Measurements from ENCODE around the gene POU2AF1.
"Not testable (repeated sequence)": the region's sequence is repeated elsewhere in the genome, so short reads cannot be mapped to it uniquely, and the experiment has no call there.

DNA sequence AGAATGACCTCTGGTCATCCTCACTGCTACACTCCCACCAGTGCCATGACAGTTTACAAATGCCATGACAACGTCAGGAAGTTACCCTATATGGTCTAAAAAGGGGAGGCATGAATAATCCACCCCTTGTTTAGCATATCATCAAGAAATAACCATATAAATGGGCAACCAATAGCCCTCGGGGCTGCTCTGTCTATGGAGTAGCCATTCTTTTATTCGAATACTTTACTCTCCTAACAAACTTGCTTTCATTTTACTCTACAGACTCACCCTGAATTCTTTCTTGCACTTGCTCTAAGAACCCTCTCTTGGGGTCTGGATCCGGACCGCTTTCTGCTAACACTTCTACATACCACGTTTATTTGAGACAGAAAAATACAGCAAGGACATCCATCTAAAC lies 58.9 kb downstream of the POU2AF1 start:
- TF ChIP-seq, protein P1, sequence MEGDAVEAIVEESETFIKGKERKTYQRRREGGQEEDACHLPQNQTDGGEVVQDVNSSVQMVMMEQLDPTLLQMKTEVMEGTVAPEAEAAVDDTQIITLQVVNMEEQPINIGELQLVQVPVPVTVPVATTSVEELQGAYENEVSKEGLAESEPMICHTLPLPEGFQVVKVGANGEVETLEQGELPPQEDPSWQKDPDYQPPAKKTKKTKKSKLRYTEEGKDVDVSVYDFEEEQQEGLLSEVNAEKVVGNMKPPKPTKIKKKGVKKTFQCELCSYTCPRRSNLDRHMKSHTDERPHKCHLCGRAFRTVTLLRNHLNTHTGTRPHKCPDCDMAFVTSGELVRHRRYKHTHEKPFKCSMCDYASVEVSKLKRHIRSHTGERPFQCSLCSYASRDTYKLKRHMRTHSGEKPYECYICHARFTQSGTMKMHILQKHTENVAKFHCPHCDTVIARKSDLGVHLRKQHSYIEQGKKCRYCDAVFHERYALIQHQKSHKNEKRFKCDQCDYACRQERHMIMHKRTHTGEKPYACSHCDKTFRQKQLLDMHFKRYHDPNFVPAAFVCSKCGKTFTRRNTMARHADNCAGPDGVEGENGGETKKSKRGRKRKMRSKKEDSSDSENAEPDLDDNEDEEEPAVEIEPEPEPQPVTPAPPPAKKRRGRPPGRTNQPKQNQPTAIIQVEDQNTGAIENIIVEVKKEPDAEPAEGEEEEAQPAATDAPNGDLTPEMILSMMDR (IDR thresholded peaks at IDR 0.05), result not testable (repeated sequence)
- not testable (repeated sequence) for TF ChIP-seq POLR2A, EP300 (IDR thresholded peaks at IDR 0.05)

All from tibial nerve (tissue), 4 donors.